ENCODE data around the gene ZNF599.

Gene ZNF599

GRCh38 chr19:34731964-34732363, 41.1 kb downstream of the ZNF599 start:
- CTCF ChIA-PET, result no interaction called here
- POLR2A ChIA-PET (ENCODE audit: low non-redundant PET), result interaction anchor here (1.0 kb wide), 1 partner anchor 195 kb away, joined by 3 read pairs; the partner anchor contains the start of gene ZNF30
- no peak for DNase-seq (ENCODE audit: low spot score)
- no peak for TF ChIP-seq CTCF (conservative IDR thresholded peaks at IDR 0.05; ENCODE audit: low read depth)
- no peak overlapping the region for H3K27ac ChIP-seq

- no peak for TF ChIP-seq CTCF (conservative IDR thresholded peaks at IDR 0.05; ENCODE audit: low read depth)
- CTCF ChIA-PET, result no interaction called here
- POLR2A ChIA-PET (ENCODE audit: low non-redundant PET), result no interaction called here
- DNase-seq (ENCODE audit: low spot score), result no peak
- no peak overlapping the region for H3K27ac ChIP-seq
Observed at GRCh38 chr19:34731019-34731829, 41.8 kb downstream of the ZNF599 start.

GRCh38 chr19:34725400-34725799, 47.6 kb downstream of the ZNF599 start:
- DNase-seq (ENCODE audit: low spot score), result no peak
- no peak for TF ChIP-seq CTCF (conservative IDR thresholded peaks at IDR 0.05; ENCODE audit: low read depth)
- ChIA-PET CTCF (no interaction called here), POLR2A (ENCODE audit: low non-redundant PET) (no interaction called here)
- no peak overlapping the region for H3K27ac ChIP-seq

GRCh38 chr19:34722353-34722752, 50.7 kb downstream of the ZNF599 start:
- DNase-seq (ENCODE audit: low spot score), result no peak
- CTCF ChIA-PET, result no interaction called here
- no peak overlapping the region for H3K27ac ChIP-seq
- TF ChIP-seq CTCF (conservative IDR thresholded peaks at IDR 0.05; ENCODE audit: low read depth), result no peak
- POLR2A ChIA-PET (ENCODE audit: low non-redundant PET), result no interaction called here

- DNase-seq (ENCODE audit: low spot score), result no peak
- CTCF ChIA-PET, result no interaction called here
- TF ChIP-seq CTCF (conservative IDR thresholded peaks at IDR 0.05; ENCODE audit: low read depth), result no peak
- POLR2A ChIA-PET (ENCODE audit: low non-redundant PET), result no interaction called here
- H3K27ac ChIP-seq, result no peak overlapping the region
Observed at GRCh38 chr19:34715357-34715756, 57.7 kb downstream of the ZNF599 start.

GRCh38 chr19:34713262-34713637, 59.8 kb downstream of the ZNF599 start:
- CTCF ChIA-PET, result interaction anchor here (0.6 to 1.4 kb wide), 8 partner anchors 8 to 221 kb away, joined by 3 to 8 read pairs (median 4); no protein-coding TSS in a partner anchor
- no peak for TF ChIP-seq CTCF (conservative IDR thresholded peaks at IDR 0.05; ENCODE audit: low read depth)
- no peak overlapping the region for H3K27ac ChIP-seq
- no peak for DNase-seq (ENCODE audit: low spot score)
- POLR2A ChIA-PET (ENCODE audit: low non-redundant PET), result no interaction called here

Data from RWPE1 (cell line).